Activated naive CD8-positive, alpha-beta T cell treated with anti-CD3 and anti-CD28 coated beads for 36 hours (primary cell): ENCODE results near the gene OR10A5. TPM values are rescaled to one million over a fixed set of nuclear protein-coding genes. Genes with fewer than 3 reads are reported as not detected.
"Not testable (repeated sequence)": the region's sequence is repeated elsewhere in the genome, so short reads cannot be mapped to it uniquely, and the experiment has no call there.

ENCODE experiments used
- DNase-seq: peaks from one replicate; pipeline ENCODE4 v3.0.0; 2021
- H3K27ac Mint-ChIP-seq: one replicate; pipeline ENCODE4 v1.8.0; 2022; ENCODE audit warnings: mild to moderate bottlenecking, moderate library complexity, mixed read lengths
- H3K27me3 Mint-ChIP-seq: one replicate; pipeline ENCODE4 v1.8.0; 2022; ENCODE audit warnings: mild to moderate bottlenecking, mixed read lengths
- H3K36me3 Mint-ChIP-seq: one replicate; pipeline ENCODE4 v1.8.0; 2021; ENCODE audit warnings: mild to moderate bottlenecking, mixed read lengths
- H3K4me1 Mint-ChIP-seq: one replicate; pipeline ENCODE4 v1.8.0; 2021; ENCODE audit warnings: mixed read lengths
- H3K4me3 Mint-ChIP-seq: one replicate; pipeline ENCODE4 v1.8.0; 2022; ENCODE audit warnings: mild to moderate bottlenecking, moderate library complexity, mixed read lengths
- H3K9me3 Mint-ChIP-seq: one replicate; pipeline ENCODE4 v1.8.0; 2022; ENCODE audit warnings: mixed read lengths
- total RNA-seq, 2 experiments: library from RNA; stranded (reverse); gene quantifications; one replicate each; pipeline ENCODE4 v1.2.3, GENCODE V29; 2021

The OR10A5 gene, protein sequence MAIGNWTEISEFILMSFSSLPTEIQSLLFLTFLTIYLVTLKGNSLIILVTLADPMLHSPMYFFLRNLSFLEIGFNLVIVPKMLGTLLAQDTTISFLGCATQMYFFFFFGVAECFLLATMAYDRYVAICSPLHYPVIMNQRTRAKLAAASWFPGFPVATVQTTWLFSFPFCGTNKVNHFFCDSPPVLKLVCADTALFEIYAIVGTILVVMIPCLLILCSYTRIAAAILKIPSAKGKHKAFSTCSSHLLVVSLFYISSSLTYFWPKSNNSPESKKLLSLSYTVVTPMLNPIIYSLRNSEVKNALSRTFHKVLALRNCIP
- not detected for total RNA-seq

DNA sequence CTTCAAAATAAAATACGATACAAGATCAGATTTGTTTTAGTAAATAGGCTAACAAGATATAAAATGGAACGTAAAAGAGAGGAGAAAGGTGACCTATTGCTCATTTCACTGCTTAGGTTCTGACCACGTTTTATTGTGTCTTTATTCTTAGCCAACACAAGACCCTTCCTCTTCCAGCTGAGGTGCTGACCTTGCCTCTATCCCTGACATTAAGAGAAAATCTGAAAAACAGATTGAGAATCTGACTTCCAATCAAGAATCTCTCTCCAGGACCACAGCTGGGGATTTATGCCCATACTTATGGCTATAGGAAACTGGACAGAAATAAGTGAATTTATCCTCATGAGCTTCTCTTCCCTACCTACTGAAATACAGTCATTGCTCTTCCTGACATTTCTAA lies at the start of gene OR10A5:
Gene OR10A5 (plus strand): TSS at position 301 of the 400 bp plus-strand sequence. CDS start 0 bp downstream, at position 301.
- H3K27ac Mint-ChIP-seq = no peak within 1 kb of the TSS
- H3K9me3 Mint-ChIP-seq = no peaks in the 10 kb centered on the region
- DNase-seq = no peak
- H3K27me3 Mint-ChIP-seq = peaks cover 5% of the 10 kb centered on the region
- H3K4me3 Mint-ChIP-seq = no peak within 1 kb of the TSS
- no peaks in the 10 kb centered on the region for H3K4me1 Mint-ChIP-seq
- no peaks in the 10 kb centered on the region for H3K36me3 Mint-ChIP-seq

DNA sequence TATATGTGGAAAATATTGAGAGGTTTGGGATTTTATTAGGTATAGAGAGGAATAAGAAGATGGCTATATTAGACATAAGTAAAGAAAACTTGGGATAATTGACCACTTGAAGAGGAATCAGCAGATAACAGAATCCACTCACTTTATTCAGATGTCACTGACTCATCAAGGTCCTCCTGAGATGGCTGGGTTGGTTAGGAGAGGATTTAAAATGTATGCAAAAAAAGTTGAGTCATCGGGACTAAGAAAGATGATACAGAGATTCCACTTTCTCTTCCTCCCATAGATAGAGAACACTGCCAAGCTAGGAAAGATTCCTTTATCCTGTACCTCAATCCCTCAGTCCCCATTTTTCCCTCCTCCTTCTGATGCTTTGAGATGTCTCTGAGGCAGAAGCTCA lies 46.1 kb upstream of the OR10A5 start, which contains the start of gene OR6A2:
Gene OR6A2 (minus strand): TSS at position 288 of the 400 bp plus-strand sequence. CDS start 3,981 bp downstream, outside the sequence.
- H3K27me3 Mint-ChIP-seq = peaks cover 5% of the 10 kb centered on the region
- no peak within 1 kb of the TSS for H3K27ac Mint-ChIP-seq
- no peaks in the 10 kb centered on the region for H3K36me3 Mint-ChIP-seq
- peaks cover 7% of the 10 kb centered on the region for H3K9me3 Mint-ChIP-seq
- no peaks in the 10 kb centered on the region for H3K4me1 Mint-ChIP-seq
- DNase-seq = no peak
- H3K4me3 Mint-ChIP-seq = no peak within 1 kb of the TSS

DNA sequence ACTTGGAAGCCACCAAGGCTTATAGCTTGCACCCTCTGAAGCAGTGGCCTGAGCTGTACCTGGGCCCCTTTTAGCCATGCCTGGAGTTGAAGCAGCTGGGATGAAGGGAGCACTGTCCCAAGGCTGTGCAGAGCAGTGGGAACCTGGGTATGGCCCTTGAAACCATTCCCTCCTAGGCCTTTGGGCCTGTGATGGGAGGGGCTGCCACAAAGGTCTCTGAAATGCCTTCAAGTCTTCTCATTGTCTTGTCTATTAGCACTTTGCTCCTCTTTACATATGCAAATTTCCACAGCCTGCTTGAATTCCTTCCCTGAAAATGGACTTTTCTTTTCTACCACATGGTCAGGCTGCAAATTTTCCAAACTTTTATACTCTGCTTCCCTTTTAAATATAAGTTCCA lies 44.4 kb upstream of the OR10A5 start:
- H3K27me3 Mint-ChIP-seq, H3K36me3 Mint-ChIP-seq, H3K4me3 Mint-ChIP-seq, H3K4me1 Mint-ChIP-seq, H3K27ac Mint-ChIP-seq, H3K9me3 Mint-ChIP-seq, DNase-seq: not testable (repeated sequence)

DNA sequence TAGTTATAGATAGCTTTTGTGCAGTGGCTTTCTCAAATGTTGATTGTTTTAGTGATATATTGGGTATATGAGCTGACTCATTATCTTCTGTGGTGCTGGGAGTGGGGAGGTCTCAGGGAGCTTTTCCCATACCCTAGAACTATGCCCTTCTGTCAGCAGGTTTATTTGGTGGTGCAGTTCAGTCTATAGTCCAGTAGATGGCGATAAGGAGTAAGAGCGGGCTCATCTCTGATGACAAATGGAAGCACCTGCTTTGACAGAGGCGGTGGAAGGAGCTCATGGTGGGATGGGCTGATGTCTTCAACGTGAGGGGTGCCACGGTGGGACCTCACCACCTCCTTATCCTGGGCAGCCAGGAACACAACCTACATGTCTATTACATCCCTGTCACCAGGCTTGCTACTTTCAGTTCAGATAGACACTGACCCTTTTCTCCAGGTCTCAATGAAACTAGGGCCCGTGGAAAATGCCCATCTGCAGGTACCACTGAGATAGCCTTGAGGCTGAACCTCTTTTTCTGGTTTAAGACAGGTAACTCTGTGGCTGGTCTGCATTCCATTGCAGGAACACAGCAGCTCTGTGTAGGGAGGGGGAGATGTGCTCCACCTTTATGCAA lies 33.0 kb upstream of the OR10A5 start:
- Mint-ChIP-seq H3K4me3 (no peak overlapping the region), H3K27me3 (peaks cover 41% of the 10 kb centered on the region), H3K27ac (no peak overlapping the region), H3K9me3 (peaks cover 1% of the 10 kb centered on the region), H3K4me1 (peaks cover 4% of the 10 kb centered on the region), H3K36me3 (no peaks in the 10 kb centered on the region)
- DNase-seq = peak; percentile 23

DNA sequence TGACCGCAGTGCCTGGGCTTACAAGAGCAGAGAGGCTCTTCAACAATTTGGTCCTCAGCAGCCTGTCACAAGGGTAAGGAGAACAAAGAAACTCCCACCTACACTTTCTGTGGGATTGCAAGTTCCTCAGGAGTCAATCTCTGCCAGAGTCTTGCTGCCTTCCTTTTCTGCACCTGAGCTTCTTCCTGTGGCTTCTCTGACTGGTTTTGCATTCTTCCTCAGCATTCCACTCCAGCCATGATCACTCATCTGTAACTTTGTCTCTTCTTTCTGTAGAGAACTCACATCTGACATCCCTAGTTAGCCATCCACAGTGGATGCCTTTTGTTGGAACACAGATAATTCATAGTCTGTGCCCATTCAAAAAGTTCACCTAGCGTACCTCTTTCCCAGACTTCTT lies 31.8 kb upstream of the OR10A5 start:
- Mint-ChIP-seq H3K4me3 (no peak overlapping the region), H3K9me3 (no peaks in the 10 kb centered on the region), H3K27me3 (peaks cover 32% of the 10 kb centered on the region), H3K27ac (no peak overlapping the region), H3K36me3 (peaks cover 3% of the 10 kb centered on the region), H3K4me1 (peaks cover 4% of the 10 kb centered on the region)
- DNase-seq = no peak

DNA sequence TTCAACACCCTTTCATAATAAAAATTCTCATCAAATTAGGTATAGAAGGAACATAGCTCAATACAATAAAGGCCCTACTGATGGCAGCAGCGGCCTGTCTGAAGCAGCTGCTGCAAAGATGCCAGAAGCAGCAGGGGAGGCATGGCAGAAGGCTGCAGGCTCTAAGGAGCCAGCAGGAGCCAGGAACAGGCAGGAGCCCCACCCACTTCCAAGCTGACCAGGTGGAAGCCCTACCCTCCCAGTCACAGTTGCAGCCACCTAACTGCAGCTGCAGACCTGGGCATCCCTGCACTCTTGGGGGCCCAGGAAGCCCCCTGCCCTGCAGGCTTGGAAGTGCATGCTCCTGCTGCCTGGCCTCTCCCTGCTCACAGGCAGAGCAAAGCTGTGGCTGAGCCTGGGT lies 27.8 kb upstream of the OR10A5 start:
- Mint-ChIP-seq H3K27ac (no peak overlapping the region), H3K4me1 (no peaks in the 10 kb centered on the region), H3K9me3 (peaks cover 4% of the 10 kb centered on the region), H3K4me3 (no peak overlapping the region), H3K36me3 (peaks cover 3% of the 10 kb centered on the region), H3K27me3 (peaks cover 10% of the 10 kb centered on the region)
- DNase-seq = no peak

DNA sequence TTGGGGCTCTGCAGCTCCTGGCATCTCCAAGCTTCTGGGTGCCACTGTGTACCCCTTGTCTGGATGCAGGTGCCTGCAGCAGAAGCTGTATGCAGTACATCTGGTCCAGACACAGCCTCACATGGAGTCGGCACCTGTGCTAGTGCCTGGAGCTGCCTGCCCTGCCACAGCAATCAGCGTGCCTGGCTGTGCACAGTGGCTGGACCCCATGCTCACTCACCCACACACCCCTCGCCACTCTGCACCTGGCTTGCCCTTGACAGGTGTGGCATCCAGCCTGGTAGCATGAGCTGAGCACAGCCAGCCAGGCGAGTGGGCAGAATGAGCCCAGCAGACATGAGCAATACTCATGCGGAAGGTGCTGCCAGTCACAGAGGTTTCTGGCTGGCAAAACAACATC lies 26.5 kb upstream of the OR10A5 start:
- H3K27me3 Mint-ChIP-seq = peaks cover 3% of the 10 kb centered on the region
- no peak overlapping the region for H3K27ac Mint-ChIP-seq
- no peaks in the 10 kb centered on the region for H3K4me1 Mint-ChIP-seq
- H3K4me3 Mint-ChIP-seq = no peak overlapping the region
- H3K36me3 Mint-ChIP-seq = peaks cover 3% of the 10 kb centered on the region
- H3K9me3 Mint-ChIP-seq = peaks cover 4% of the 10 kb centered on the region
- DNase-seq = no peak

DNA sequence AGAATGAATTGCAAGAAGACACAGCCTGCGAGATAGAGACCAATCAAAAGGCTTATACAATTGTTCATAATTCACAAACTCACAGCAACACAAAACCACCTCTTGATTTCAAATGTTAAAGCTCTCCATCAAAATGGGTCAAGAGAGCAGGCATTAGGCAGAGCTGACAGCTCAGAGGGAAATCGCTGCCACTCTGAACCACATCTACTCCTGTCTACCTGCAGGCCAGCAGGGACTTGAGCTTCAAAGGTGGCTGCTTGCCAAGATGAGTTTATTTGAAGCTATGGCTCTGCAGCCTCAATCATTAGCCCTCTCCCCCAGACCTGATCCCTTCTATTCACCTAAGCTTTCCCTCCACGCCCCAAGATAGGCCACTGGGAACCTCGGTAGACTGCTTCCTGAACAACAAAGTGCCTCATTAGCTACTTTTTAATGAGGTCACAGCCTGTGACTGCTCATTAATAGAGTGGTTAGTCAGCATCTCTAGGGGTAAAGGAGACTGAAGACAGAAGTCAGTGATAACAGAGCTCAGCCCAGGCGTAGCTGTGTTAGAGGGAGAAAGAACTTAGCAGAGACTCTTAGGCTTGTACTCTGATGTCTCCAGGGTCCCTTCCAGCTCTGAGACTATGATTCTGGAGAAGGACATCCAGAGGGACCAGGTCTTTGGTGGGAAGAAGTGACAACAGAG lies 21.2 kb upstream of the OR10A5 start:
- no peak overlapping the region for H3K4me3 Mint-ChIP-seq
- no peaks in the 10 kb centered on the region for H3K36me3 Mint-ChIP-seq
- no peak for DNase-seq
- peaks cover 4% of the 10 kb centered on the region for H3K9me3 Mint-ChIP-seq
- no peak overlapping the region for H3K27ac Mint-ChIP-seq
- H3K4me1 Mint-ChIP-seq = no peaks in the 10 kb centered on the region
- peaks cover 4% of the 10 kb centered on the region for H3K27me3 Mint-ChIP-seq

DNA sequence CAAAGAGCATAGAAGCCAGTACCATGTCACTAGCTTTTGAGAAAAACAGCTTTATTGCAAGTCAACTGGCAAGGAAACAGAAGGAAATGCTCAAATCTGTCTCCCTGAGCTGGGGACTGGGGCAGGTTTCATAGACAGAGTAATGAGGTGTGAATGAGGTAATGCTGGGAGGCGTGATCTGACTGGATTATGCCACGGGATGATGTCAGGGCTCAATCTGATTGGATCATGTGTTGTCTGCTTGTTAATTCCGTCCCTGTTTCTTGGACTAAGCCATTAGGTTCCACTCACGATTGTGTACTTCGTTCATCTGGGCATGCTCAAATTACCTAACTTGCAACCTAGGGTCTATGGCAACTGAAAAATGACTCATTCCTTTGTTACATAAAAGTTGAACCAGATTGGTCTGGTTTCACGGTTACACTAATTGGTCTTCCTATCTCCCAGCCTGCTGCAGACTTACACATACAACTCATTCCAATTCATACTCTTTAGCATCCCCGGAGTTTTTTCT lies 20.2 kb upstream of the OR10A5 start:
- no peak for DNase-seq
- no peak overlapping the region for H3K4me3 Mint-ChIP-seq
- no peaks in the 10 kb centered on the region for H3K36me3 Mint-ChIP-seq
- H3K4me1 Mint-ChIP-seq = no peaks in the 10 kb centered on the region
- no peaks in the 10 kb centered on the region for H3K9me3 Mint-ChIP-seq
- H3K27ac Mint-ChIP-seq = no peak overlapping the region
- peaks cover 4% of the 10 kb centered on the region for H3K27me3 Mint-ChIP-seq

DNA sequence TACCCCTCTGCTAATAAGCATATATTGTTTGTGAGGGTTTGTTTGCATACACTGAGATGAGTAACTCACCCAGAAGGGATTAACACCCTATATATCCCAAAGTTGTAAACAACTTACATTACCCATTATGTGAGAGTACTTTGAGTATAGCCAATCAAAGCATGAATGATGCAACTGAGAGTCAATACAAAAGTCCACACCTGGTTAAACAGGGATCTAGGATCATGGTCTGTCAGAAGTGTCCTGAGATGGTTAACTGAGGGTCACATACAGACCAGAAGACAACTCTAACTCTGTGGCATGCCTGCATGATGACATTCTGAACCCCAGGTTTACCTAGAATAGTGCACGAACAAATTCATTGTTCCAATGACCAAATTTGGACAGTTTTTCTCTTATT lies 17.4 kb upstream of the OR10A5 start:
- H3K36me3 Mint-ChIP-seq = no peaks in the 10 kb centered on the region
- no peak overlapping the region for H3K4me3 Mint-ChIP-seq
- H3K4me1 Mint-ChIP-seq = no peaks in the 10 kb centered on the region
- H3K9me3 Mint-ChIP-seq = no peaks in the 10 kb centered on the region
- no peak overlapping the region for H3K27ac Mint-ChIP-seq
- DNase-seq = no peak
- peaks cover 8% of the 10 kb centered on the region for H3K27me3 Mint-ChIP-seq

DNA sequence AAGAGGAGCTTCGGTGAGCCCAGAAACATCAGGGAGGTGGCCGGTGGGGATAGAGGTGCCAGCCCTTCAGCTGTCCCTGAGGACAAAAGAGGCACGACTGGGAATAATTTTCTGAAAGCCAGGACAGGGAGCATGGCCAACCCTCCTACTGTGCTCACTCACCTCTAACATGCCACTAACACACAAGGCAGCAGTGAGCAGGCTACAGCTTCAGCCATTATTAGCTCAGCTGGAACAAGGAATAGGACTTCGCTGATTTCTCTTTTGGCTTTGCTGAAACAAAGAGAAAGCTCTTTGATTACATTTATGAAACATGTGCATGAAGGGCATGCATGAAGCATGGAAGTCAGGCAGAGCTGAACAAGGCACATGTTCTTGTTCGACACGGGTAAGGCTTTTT lies 12.1 kb upstream of the OR10A5 start:
- H3K27me3 Mint-ChIP-seq = peaks cover 8% of the 10 kb centered on the region
- no peak overlapping the region for H3K27ac Mint-ChIP-seq
- no peaks in the 10 kb centered on the region for H3K36me3 Mint-ChIP-seq
- H3K4me3 Mint-ChIP-seq = no peak overlapping the region
- no peaks in the 10 kb centered on the region for H3K4me1 Mint-ChIP-seq
- H3K9me3 Mint-ChIP-seq = no peaks in the 10 kb centered on the region
- no peak for DNase-seq

DNA sequence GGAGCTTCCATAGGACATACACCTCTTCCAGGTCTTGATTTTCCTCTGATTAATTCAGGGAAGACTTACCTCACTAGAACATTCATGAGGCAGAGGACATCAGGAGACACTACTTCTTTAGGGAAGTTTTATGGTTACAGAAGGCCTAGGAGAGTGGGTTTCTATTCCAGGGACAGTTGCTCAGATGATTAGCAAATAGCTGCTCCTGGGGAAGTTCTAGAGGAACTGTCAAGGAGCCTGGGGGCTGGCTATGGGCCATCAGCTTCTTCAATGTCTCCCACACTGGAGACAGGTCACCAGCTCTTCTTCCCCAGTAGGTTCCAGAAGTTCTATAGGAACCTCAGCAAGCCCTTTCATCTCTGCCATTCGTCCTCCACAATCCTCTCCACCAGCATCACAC lies 11.5 kb upstream of the OR10A5 start:
- no peak overlapping the region for H3K27ac Mint-ChIP-seq
- no peaks in the 10 kb centered on the region for H3K4me1 Mint-ChIP-seq
- H3K36me3 Mint-ChIP-seq = no peaks in the 10 kb centered on the region
- peaks cover 4% of the 10 kb centered on the region for H3K27me3 Mint-ChIP-seq
- no peaks in the 10 kb centered on the region for H3K9me3 Mint-ChIP-seq
- no peak for DNase-seq
- no peak overlapping the region for H3K4me3 Mint-ChIP-seq

DNA sequence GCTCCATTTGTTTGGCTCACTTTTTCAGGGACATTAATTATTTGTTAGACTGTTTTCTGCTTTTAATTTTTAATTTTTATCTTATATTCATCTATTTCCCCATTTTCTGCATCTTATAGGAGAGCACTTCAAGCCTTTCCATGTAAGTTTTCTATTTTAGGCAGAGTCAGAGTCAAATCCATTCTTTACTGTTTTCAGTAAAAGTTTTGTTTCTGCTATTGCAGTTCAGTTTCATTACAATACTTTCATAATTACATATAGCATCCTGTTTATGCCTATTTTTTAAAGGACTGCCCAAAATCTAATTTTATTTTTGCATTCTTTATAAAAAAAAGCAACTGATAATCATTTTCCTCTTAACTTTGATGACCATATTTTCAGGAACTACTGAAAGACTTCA lies 3.8 kb upstream of the OR10A5 start:
- peaks cover 5% of the 10 kb centered on the region for H3K27me3 Mint-ChIP-seq
- no peak overlapping the region for H3K4me3 Mint-ChIP-seq
- H3K9me3 Mint-ChIP-seq = no peaks in the 10 kb centered on the region

DNA sequence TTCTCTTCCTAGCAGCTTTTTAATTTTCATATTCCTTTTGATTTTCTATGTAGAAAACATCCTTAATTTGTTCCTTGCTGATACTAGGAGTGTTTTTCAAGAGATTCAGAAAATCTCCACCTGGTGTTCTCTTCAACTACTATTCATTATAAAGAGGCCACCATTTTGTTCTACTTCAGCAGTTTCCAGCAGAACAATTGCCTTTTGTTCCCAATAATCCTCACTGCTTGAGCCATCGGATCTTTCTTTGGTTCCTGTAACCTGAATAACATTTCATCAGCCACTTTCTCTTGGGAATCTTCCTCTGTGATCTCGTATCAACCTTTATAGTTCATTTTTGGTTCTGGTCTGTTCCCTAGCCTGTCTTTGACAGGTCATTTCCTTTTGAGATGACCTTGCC lies 1.8 kb upstream of the OR10A5 start:
- Mint-ChIP-seq H3K27me3 (peaks cover 5% of the 10 kb centered on the region), H3K4me3 (no peak overlapping the region), H3K9me3 (no peaks in the 10 kb centered on the region), H3K27ac (no peak overlapping the region), H3K4me1 (no peaks in the 10 kb centered on the region), H3K36me3 (no peaks in the 10 kb centered on the region)
- DNase-seq = no peak

More for the DNA sequence above, 3.8 kb upstream of the OR10A5 start:
- no peak for DNase-seq
- Mint-ChIP-seq H3K36me3 (no peaks in the 10 kb centered on the region), H3K27ac (no peak overlapping the region), H3K4me1 (no peaks in the 10 kb centered on the region)

DNA sequence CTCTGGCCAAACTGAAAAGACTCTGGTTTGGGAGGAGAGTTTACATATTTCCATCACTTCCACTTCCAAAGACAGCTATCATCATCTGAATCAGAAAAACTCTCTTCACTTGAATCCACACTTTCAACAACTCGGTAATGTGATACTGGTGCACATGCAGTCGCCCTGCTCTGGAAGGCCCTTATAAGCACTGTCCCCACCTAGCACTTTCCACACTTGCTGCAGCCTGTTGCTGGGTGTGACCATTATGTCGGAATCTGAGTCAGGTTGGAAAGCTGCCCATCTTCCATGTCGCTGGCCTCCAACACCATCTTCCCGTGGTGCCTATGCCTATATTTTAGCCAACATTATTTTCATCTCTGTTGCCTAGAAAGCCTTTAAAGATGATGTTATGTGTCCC lies 1.1 kb upstream of the OR10A5 start:
- Mint-ChIP-seq H3K27ac (no peak overlapping the region), H3K4me1 (no peaks in the 10 kb centered on the region), H3K4me3 (no peak overlapping the region), H3K9me3 (no peaks in the 10 kb centered on the region), H3K27me3 (peaks cover 5% of the 10 kb centered on the region), H3K36me3 (no peaks in the 10 kb centered on the region)
- DNase-seq = no peak
